Measurements from ENCODE around the gene KCNK4.
"Not testable (repeated sequence)": the region's sequence is repeated elsewhere in the genome, so short reads cannot be mapped to it uniquely, and the experiment has no call there.

Gene KCNK4

DNA sequence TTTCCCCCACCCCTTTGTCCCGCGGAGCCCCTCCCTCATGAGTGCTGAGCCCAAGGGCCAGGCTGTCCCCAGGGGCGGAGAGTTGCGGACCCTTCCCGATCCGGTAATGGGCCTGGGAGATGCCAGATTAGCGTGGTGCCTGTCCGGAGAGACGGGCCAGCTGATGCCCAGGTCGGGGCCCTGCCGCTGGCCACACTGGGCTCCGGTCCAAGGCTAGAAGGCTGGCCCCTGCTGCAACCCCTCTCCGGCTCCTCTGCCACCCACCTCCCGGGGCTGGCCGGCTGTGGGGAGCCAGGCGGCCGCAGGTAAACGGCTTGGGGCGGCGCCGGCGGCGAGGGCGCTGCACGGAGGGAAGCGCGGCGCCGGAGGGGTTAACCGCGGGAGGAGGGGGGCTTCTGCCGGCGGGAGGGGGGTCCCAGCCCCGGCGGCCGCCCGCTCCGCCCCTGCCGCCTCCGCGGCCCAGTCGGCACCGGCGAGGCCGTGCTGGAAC, at the start of gene KCNK4:
TSS of gene KCNK4 (plus strand) at position 41 of the 490 bp plus-strand sequence. CDS start 1,717 bp downstream, outside the sequence.
- no peak for DNase-seq

DNA sequence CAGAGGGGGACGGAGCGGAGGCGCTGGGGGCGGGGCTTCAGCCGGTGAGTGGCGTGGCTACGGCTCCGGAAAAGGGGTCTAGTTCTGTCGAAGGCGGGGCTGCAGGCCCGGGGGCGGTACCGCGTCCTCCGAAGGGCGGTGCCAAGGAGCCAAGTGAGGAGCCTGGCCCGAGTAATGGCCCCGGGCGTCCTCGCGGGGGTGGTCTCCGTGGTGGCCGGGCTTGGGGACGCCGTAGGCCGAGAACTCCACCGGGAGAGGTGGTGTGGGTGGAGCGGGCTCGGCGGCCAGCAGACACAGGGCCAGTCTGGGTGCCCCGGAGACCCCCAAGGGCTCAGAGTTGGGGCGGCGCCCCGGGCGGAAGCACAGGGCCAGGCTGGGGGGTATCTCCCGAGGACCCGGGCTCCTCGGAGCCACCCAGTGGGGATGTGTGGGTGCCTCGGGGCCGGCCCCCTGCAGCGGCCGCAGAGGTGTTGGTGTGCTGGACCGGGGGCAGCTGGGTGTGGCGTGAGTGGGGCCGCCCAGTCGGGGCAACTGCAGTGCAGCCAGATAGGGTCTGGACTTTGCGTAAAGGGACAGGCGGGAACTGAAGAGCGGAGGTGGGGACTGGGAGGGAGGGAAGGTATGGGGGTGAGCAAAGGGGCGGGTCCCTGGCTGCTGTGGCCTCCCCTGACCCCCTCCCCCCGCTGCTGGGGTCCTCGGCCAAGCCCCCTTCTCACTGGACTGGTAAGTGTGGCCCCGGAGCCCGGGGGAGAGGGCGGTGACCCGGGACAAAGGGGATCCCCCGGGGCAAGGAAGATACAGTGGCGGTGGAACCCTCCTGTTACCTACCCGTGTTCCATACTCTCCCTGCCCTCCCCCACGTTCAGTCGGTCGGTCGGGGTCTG, 49.4 kb upstream of the KCNK4 start:
- no peak for DNase-seq

DNA sequence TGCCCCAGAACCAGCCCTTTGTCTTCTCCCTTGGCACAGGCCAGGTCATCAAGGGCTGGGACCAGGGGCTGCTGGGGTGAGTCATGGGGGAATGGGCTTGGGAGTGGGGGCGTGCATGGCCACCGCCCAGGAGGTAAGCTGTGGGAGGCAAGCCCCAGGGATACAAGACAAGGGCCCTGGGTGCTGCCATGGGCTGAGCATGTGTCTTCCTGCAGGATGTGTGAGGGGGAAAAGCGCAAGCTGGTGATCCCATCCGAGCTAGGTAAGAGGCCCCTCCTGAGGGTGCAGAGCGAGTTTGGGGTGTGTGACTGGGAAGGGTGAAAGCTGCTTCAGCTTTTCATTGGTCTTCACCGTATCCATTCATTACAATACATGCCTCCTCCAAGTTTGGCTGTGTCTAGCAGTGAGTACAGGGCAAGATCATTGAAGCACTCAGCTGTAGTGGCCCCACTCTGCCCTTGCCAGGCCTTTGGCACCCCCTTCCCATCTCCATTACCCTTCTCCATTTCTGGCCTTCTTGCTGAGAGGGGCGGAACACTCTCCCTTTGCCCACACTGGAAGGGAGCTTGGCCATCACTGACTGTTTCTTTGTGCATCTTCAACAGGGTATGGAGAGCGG, 47.8 kb upstream of the KCNK4 start:
- DNase-seq: no peak

DNA sequence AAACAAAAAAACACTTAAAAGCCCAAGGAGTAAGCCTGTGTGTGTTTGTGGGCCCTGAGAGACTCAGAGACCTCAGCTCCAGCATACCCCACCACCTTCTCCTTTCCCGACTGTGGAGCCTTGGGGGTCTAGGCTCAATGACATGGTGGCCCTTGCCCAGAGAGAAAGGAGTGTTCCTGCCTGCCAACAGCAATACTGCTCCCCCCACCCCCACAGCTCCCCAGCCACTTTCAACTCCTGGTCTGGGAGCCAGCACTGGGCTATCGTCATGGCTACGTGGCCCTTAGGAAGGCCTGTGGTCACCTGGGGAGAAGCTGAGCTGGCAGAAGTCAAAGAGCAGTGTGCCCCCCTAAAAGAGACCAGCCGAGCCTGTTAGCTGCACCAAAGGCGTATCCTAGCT, 47.0 kb upstream of the KCNK4 start:
- no peak for DNase-seq

DNA sequence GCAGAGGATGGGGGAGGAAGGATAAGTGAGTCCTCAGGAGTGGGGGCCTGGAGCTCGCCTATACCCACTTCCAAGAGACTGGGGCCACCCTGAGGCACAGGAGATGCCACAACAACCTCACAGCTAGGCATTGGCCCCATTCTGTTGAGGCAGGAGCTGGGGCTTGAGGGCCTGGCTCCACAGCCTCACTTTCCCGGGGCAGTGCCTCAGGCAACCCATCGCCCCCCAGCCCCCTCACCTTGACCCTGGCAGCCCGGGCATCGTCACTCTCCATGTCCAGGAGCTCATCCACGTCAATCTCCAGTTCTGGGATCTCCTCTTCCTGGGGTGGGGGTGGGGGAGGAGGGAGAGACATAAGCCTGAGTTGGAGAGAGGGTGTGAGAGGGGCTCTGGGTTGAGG, 46.1 kb upstream of the KCNK4 start:
- DNase-seq: no peak

DNA sequence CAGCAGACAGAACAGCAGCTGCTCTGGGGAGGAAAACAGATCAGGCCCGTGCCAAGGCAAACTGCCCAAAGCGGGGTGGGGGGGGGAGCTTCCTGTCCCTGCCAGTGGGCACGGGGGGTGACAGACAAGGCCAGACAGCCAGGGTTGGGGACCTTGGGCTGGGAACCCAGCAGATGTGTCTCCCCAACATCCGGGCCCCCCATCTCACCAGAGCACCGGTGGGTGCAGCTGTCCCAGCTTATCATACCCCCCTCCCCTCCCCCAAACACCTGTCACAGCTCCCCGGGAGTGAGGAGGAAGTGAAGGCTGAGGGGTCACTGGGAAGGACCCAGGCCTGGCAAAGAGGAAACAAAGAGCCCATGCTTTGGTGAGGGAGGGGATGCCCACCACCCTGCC, 45.7 kb upstream of the KCNK4 start:
- no peak for DNase-seq

DNA sequence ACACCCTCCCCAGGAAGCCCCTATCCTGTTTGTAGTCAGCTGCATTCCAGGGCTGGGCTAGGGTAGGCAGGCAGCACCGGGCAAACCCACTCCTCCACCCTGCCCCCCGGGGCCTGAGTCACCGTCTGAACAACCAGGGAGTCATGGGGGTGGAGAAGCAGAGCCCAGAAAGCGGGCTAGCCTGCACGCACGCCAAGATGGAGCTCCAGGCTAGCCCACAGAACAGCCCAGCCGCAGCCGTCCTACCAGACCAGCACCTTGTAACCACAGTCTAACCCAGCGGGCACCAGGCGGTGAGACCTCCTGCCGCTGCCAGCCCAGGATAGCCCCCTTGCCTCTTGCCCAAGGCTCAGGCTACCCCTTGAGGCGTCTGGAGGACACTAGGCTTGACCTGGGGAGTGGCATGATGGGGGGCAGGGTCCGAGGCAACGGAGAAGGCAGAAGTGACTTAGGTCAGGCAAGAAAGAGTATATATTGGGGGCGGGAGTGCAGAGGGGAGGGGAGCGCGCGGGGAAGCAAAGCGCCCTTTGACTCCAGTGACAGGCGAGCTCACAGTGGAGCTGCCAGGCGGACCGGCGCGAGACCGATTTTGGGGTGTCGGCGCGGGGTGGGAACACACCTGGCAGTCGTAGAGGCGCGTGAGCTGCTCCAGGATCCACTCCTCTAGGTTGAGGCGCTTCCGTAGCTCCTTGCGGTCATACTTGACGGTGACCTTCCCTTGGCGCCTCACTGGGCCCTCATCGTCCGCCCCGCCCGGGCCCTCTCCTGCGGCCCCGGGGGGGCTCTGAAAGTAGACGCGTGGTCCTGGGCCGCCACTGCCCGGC, 45.1 kb upstream of the KCNK4 start:
- DNase-seq: peak; percentile 93

DNA sequence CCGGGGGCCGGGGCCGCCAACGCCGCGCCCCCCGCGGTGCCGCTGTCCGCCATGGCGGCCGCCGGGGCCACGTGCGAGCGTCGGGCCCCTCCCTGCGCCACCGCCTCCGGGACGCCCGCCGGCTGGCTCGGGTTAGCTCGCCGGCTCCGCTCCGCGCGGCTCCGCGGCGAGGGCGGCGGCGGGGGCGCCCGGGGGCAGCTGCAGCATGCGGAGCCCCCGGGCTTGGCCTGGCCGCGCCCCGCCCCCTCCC, 44.6 kb upstream of the KCNK4 start:
- DNase-seq: not testable (repeated sequence)

DNA sequence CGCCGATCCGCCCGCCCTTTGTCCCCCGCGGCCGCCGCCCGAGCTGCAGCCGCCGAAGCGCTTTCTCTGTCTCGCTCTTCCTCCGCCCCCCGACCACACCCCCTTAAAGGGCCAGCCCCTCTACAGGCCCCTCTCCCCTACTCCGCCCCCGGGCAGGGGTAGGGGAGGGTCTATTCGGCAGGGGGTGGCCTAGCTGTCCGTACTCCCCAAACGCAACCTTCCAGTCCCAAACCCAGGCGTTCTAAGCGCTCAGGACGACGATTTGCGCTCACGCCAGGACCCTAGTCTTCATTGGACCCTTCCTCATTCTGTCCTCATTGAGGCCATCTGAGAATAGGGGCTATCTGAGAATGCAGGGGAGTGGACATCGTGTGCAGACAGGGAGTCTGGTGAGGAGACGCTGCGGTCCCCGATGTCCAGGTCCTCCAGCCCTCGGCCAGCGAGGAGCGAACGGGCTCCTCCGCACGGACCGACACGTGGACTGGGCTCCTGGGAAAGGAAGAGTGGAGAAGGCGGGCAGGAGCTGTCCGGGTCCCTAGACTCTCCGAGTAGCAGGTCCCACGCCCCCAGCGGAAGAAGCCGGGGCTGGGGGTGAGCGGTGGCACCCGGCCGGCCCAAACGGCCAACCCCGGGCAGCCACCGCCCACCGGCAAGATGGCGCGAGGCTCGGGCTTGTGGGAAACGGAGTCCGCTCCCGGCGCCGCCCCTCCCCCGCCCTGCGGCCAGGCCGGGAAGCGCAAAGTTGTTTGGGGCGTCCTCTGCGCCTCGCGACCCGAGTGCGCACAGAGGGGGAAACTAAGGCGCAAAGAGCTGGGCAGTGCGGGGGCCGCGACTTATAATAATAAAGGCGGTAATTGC, 44.0 kb upstream of the KCNK4 start, which contains the start of gene PPP1R14B:
TSS of gene PPP1R14B (minus strand) at position 73 of the 858 bp plus-strand sequence. CDS start 270 bp downstream, outside the sequence.
- peak; percentile 86 for DNase-seq

DNA sequence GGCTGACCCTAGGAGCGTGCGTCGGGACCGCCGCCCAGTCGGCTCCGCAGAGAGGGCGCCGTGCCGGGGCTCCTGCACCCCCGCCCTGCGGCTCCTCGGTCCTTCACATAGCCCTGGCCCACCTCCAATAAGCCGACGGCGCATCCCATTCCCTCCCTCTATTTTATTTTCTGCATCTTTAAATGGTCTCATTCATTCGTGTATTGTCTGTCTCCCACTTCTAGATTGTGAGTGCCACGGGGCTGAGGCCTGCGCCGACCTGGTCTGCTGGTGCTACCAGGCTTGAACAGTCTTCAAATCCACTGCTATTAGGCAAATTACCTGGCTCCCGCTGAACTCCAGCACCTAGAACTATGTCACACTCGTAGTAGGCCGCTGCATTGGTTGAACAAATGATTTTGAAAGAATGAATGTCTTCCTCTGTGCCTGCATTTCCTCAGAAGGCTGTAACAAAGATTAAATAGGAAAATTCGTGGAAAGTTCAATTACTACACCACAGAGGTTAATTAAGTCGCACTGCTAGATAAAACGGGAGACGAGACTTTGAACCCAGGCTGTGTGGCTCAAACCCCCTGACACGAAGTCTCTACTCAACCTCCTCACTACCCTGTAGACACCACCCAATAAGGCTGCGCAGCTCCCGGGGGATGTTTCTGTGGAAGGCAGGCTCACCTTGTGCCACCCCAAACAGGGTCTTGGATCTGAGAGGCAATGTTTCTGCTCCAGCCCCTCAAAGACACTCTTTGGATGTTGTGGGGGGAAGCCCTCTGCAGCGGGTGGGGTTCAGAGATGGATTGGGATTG, 43.2 kb upstream of the KCNK4 start:
- no peak for DNase-seq

DNA sequence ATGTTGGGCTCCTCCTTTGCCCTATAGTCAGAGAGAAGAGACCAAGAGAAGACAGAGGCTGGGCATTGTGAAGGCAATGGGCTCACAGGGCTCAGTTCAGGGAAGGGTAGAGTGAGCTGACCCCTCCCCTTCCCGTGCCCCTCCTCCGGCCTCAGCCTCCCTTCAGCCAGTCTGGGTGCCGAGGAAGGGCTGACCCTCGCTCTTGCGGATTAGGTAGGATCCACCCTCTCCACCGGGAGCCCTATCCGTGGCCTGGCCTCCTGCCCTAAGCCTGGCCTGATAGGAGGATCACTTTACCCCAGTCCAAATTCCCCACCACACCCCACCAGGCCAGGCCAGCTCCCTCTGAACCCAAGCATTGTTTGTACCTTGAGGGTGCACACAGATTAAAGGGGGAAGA, 42.5 kb upstream of the KCNK4 start:
- DNase-seq: no peak

DNA sequence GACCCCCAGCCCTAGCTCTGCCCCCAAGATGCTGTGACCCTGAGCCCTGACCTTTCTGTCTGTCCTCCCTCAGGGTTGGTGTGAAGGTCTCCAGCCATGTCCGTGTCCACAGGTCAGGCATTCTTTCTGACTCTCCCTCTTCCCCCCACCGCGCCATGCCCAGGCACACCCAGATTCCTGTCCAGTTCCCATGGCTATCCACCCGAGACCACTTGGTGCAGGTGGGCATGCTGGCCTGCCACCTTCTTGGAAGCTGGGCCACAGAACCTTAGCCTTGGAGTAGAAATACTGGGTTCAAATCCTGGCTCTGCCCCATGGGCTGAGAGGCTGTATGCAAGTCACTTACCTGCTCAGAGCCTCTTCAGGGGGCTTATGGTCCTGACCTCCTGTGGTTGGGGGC, 42.1 kb upstream of the KCNK4 start:
- DNase-seq: no peak

DNA sequence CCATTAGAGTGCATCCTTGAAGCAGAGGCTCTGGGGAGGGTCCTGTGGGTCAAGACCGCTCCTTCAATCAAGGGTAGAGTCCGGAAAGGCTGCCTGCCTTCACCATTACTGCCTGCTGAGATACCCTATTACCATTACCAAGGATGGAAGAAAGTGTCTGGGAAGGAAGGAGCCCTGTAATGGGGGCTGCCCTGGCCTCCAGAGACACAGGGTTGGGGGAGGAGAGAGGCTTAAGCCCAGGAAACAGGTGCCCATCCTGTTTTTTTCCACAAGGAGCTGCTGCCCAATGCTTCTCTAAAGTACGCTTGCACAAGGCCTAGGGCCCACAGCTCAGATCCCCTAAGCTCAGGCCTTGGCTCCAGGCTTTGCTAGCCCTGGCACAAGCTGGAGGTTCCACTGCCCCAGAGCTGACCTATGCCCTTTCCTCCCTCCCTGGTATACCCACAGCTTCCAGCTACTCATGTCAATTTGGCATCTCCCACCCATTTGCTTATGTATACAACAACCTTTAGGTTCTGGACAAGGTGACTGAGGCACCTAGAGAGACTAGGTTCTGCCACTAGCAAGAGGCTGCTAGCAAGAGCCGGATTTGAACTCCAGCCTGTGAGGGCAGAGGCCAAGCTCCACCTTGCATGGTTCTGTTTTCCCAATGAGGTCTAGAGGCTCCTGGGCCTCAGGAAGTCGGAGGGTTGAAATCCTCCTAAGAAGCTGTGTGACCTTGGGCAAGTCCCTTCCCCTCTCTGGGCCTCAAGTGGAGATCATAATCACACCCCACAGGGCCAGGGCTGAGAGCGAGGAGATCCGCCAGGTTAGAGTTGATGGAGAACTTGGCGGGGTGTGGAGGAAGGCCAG, 41.3 kb upstream of the KCNK4 start:
- DNase-seq: no peak

DNA sequence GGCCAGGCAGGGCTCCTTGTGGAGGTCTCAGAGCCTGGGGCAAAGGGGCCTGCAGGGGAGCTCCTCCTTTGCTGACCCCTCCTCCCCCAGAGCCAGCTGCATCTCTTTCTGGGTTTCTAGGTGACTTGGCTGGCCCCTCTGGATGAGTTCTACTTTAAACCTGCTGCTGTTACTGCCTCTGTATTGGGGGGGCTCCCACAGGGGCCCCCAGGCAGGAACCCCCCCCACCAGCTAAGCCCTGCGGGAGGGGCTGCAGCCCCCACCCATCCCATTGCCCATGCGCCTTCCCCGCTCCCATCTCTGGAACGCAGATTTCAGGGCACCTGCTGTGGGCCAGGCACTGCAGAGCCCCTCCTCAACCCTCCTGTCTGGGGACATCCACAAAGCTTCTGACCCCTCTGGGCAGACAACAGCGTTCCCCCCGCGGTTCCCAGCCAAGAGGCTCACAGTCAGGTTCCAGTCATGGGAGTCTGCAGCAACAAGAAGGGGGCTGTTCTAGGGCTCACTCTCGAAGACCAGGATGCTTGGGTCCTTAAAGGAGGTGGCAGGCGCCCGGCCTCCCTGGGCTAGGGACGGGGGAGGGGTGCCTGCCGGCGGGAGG, 40.6 kb upstream of the KCNK4 start:
- no peak for DNase-seq

DNA sequence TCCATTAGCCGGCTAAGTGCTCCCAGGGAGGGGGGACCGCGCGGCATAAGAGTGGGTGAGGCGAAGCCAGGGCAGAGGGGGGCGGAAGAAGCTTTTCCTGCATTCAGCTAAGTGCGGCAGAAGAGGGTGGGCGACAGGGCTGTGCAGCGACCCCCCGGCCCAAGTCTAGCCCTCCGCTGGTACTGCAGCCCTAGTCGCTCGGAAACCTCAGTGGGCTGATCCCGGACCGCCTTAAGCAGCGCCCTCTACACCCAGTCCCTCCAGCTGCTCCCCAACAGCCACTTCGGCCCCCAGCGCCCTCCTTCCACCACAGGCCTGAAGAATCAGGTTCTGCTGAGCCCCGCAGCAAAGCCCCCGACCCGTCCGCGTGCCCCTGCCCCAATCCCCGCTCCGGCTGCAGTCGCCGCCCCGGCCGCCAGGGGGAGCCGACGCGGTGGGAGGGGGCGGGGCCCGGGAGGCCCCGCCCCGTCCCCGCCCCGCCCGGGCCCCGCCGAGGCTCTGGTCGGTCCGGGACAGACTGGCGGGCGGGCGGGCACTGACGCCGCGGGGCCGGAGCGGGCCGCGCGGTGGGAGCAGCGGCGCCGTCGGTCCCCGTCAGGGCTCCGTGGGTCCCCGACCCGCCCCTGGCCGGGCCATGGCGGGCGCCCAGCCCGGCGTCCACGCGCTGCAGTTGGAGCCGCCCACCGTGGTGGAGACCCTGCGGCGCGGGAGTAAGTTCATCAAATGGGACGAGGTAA, 39.9 kb upstream of the KCNK4 start, which contains the start of gene PLCB3:
TSS of gene PLCB3 (plus strand) at position 515 of the 737 bp plus-strand sequence. CDS start at position 635, 120 bp downstream.
- DNase-seq: peak; percentile 51

DNA sequence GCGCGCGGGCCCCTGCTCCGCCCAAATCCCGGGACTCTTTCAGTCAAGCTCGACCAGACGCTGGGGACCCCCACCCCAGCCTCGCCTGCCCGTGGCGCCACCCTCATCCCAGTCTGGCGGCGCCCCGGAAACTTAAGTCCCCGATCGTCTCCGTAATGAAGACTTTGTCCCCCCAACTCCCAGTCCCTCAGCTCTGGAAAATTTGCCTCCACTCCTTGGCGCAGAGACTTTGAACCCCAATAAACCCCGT, 39.4 kb upstream of the KCNK4 start:
- DNase-seq: no peak

DNA sequence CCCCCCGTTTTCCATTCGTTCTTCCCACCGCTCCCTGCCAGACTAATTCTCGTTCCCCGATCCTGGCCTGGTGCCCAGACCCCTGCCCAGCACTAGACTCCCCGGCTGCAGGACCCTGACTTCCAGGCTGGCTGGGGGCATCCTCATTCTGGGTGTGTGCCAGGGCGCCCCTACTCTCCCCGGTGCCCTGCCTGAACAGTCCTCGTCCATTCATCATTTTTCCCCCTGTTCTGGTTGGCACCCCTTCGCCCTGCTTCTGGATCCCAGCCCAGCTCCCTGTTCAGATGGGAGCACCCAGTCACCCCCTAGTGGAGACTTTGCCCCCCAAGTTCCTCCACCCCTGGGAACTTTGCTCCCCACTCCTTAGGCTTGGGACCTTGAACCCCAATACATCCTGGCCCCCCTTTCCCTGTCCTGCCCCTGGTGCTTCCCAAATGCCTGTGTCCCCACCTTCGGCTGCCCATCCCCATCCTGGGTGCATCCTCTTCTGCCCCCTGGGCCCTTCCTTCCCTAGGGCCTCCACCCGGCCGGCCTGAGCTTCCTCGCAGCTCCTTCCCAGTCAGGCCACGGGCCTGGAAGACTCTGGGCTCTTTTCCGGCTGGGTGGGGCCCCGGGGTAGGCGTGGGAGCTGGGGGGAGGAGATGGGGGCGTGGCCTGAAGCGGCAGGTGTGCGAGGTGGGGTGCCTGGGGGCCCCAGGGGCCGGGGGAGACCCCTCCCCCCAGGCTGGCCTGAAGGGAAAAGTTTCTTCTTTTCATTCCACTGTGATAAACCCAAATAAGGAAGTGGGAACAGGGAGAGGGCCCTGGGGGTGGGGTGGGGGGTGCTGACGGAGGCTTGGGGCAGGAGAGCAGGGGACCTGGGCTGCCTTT, 38.9 kb upstream of the KCNK4 start:
- no peak for DNase-seq

DNA sequence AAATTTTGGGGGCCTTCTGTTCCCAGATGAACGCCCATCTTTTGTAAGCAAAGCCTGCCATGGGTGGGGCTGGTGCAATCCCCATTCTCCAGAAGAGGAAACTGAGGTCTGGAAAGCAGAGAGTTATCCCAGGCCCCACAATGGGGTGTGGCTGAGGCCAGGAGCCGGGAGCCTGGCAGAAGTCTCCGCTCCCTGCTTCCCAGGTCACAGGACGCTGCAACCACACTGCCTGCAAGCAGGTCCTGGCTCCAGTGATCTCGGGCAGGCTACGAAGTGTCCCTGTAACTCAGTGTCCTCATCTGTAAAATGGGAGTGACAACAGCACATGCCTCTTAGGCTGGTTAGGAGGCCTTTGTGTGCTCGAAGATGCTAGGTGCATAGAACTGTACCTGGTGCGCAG, 38.1 kb upstream of the KCNK4 start:
- no peak for DNase-seq

DNA sequence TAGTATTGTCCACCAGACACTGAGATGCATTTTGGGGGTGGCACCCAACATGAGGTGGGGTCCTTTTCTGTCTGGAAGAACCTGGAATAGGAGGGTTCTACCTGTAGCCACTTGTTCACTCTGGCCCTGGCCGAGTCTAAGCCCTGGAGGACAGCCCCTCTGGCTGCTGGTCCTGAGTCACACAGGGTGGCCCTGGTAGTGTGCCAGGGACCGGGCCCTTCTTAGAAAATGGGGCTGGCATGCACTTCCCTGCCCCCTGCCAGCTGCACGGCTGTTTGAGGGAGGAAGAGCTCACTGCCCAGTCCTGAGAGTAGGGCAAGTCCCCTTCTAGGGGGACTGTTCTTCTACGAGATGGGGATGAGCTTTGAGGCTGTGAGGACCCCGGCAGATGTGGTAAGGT, 37.6 kb upstream of the KCNK4 start:
- DNase-seq: no peak
